C4-2B (cell line): Measurements from ENCODE around the gene AKNA.

ENCODE experiments used
- ZFX ChIP-seq: fragments of 450-650 bp; IDR thresholded peaks from 2 replicates; pipeline ENCODE4 v1.6.1; 2017
- TF ChIP-seq, protein P1 (sequence below): fragments of 450-650 bp; conservative IDR thresholded peaks from 2 replicates; pipeline ENCODE4 v1.5.1; 2017; ENCODE audit warnings: mild to moderate bottlenecking

DNA sequence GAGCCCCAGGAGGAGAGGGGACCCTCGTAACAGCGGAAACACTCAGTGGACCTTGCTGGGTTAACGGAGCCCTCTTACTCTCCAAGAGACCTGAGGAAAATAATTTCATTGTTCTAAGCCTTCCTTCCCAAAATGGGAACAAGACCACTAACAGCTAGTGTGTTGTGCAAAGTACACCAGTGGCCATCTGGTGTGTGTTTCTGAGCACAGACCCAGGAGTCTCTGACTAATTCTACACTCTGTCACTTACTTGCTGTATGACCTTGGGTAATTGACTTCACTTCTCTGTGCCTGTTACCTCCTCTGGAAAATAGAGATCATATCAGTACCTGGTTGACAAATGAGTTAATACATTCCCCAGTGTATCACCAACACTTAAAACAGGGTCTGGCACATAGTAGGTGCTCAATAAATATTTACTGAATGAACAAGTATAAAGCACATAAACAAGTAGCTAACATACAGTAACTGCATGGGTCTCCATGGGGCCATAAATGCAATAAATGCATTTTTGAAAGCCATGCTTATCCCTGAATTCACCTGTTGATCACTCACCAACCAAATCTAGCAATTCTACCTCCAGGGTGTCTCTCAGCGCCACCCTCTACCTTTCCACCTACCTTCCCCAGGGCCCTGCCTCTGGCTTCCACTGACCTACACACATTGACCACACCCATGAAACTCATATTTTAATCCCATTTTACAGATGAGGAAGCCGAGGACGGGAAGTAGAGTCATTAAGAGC, 44.7 kb upstream of the AKNA start:
- TF ChIP-seq, protein P1, sequence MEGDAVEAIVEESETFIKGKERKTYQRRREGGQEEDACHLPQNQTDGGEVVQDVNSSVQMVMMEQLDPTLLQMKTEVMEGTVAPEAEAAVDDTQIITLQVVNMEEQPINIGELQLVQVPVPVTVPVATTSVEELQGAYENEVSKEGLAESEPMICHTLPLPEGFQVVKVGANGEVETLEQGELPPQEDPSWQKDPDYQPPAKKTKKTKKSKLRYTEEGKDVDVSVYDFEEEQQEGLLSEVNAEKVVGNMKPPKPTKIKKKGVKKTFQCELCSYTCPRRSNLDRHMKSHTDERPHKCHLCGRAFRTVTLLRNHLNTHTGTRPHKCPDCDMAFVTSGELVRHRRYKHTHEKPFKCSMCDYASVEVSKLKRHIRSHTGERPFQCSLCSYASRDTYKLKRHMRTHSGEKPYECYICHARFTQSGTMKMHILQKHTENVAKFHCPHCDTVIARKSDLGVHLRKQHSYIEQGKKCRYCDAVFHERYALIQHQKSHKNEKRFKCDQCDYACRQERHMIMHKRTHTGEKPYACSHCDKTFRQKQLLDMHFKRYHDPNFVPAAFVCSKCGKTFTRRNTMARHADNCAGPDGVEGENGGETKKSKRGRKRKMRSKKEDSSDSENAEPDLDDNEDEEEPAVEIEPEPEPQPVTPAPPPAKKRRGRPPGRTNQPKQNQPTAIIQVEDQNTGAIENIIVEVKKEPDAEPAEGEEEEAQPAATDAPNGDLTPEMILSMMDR: no peak
- TF ChIP-seq ZFX: no peak
